Liver (tissue), 9 donors: ENCODE measurements around the gene BLOC1S2. TPM values are rescaled to one million over a fixed set of nuclear protein-coding genes. Genes with fewer than 3 reads are reported as not detected.

Source experiments
- DNase-seq: peaks from one replicate; pipeline ENCODE4 v3.0.0-alpha.2; 2017; ENCODE audit warnings: low spot score
- H3K27ac ChIP-seq, 2 donors: one replicate each; pipeline ENCODE4 v1.7.0; 2013; ENCODE audit warnings: inconsistent platforms in 2 of 2, low read length in 2 of 2, control low read depth in 1 of 2, low read depth in 1 of 2, mild to moderate bottlenecking in 1 of 2
- H3K27me3 ChIP-seq, 4 donors: one replicate each; pipeline versions ENCODE4 v1.6.1 to v1.7.0; 2013; ENCODE audit warnings: low read length in 3 of 4, inconsistent platforms in 1 of 4, mild to moderate bottlenecking in 1 of 4, moderate library complexity in 1 of 4; ENCODE audit not compliant: control insufficient read depth in 4 of 4, insufficient read depth in 4 of 4
- H3K36me3 ChIP-seq, 4 donors: one replicate each; pipeline versions ENCODE4 v1.6.1 to v1.7.0; 2013; ENCODE audit warnings: low read length in 3 of 4, mild to moderate bottlenecking in 3 of 4, low read depth in 1 of 4, moderate library complexity in 1 of 4; ENCODE audit not compliant: control insufficient read depth in 4 of 4, insufficient read depth in 3 of 4
- H3K4me1 ChIP-seq, 4 donors: one replicate each; pipeline versions ENCODE4 v1.6.1 to v1.7.0; 2013; ENCODE audit warnings: low read length in 3 of 4, mild to moderate bottlenecking in 3 of 4, moderate library complexity in 1 of 4; ENCODE audit not compliant: control insufficient read depth in 4 of 4, insufficient read depth in 4 of 4
- H3K4me3 ChIP-seq, 3 donors: one replicate each; pipeline versions ENCODE4 v1.6.1 to v1.7.0; 2013; ENCODE audit warnings: low read length in 3 of 3, control low read depth in 1 of 3, low read depth in 1 of 3, mild to moderate bottlenecking in 1 of 3
- H3K9ac ChIP-seq, 2 donors: one replicate each; pipeline ENCODE4 v1.7.0; 2013; ENCODE audit warnings: low read length in 2 of 2, mild to moderate bottlenecking in 2 of 2, moderate library complexity in 2 of 2, control low read depth in 1 of 2, low read depth in 1 of 2
- H3K9me3 ChIP-seq, 4 donors: one replicate each; pipeline versions ENCODE4 v1.6.1 to v1.7.0; 2013; ENCODE audit warnings: low read length in 3 of 4; ENCODE audit not compliant: control insufficient read depth in 4 of 4
- ATF3 ChIP-seq: IDR thresholded peaks from 2 replicates; pipeline ENCODE4 v1.6.1; 2016; ENCODE audit warnings: antibody characterized with exemption
- EGR1 ChIP-seq, 2 donors: IDR thresholded peaks; 2 replicates each; pipeline ENCODE4 v1.6.1; 2016 to 2018; ENCODE audit warnings: antibody characterized with exemption in 2 of 2, low read depth in 2 of 2
- FOXA2 ChIP-seq: IDR thresholded peaks from 2 replicates; pipeline ENCODE4 v1.6.1; 2016; ENCODE audit warnings: antibody characterized with exemption
- JUND ChIP-seq, 2 donors: IDR thresholded peaks; 2 replicates each; pipeline ENCODE4 v1.6.1; 2016; ENCODE audit warnings: antibody characterized with exemption in 2 of 2
- NR2F2 ChIP-seq: IDR thresholded peaks from 2 replicates; pipeline ENCODE4 v1.6.1; 2016; ENCODE audit warnings: antibody characterized with exemption
- RXRA ChIP-seq, 2 donors: IDR thresholded peaks; 2 replicates each; pipeline ENCODE4 v1.6.1; 2017 to 2018; ENCODE audit warnings: antibody characterized with exemption in 2 of 2, mild to moderate bottlenecking in 1 of 2
- TAF1 ChIP-seq: conservative IDR thresholded peaks from 2 replicates; pipeline ENCODE4 v1.6.1; 2016; ENCODE audit warnings: antibody characterized with exemption, mild to moderate bottlenecking
- WGBS: extraction: QIAGEN DNeasy Blood & Tissue Kit; methylation state at CpG from one replicate; pipeline ENCODE4 v1.1.7; 2013; 5-methylcytosine and 5-hydroxymethylcytosine counted together
- polyA plus RNA-seq, 2 donors: library from polyadenylated mRNA; stranded (reverse) in 1 of 2; unstranded in 1 of 2; fragments of 200-250 nt in 1 of 2; fragments of >200 nt in 1 of 2; fragmentation: Nextera tagmentation in 1 of 2; extraction: Ambion mirVana in 1 of 2; gene quantifications; one replicate each; pipeline versions ENCODE4 v1.2.1 to v1.2.3, GENCODE V29; 2013 to 2015
- total RNA-seq, 2 donors: library from RNA; depleted of rRNA; stranded (reverse); fragments of >200 nt; gene quantifications; one replicate each; pipeline ENCODE4 v1.2.3, GENCODE V29; 2014
- TF ChIP-seq, protein P1 (sequence below): IDR thresholded peaks from 2 replicates; pipeline ENCODE4 v1.6.1; 2016; ENCODE audit warnings: antibody characterized with exemption, mild to moderate bottlenecking
- donor health status: healthy.
- donor health status: healthy.
- donor health status: healthy.
- donor health status: healthy.
- donor health status: healthy.

The BLOC1S2 gene
- total and polyA plus RNA-seq, 4 donors, result 10.7 to 25.5 (median 22.0) TPM

DNA sequence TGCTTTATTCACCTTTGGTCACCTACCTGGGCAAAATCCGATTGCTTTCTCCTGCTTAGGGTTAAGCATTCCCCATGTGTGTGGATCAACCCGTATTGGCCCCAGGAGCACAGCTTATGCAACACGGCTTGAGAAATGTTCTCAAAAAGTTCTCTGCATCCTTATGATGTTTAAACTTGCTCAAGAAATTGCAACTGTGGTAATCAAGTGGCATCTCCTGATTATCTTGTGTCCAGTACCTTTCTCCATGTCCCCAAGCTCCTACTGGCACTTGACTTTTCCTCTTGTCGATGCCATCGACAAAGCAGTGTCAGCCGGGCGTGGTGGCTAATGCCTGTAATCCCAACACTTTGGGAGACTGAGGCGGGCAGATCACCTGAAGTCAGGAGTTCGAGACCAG lies 48.3 kb upstream of the BLOC1S2 start (continued):
- TF ChIP-seq, protein P1, sequence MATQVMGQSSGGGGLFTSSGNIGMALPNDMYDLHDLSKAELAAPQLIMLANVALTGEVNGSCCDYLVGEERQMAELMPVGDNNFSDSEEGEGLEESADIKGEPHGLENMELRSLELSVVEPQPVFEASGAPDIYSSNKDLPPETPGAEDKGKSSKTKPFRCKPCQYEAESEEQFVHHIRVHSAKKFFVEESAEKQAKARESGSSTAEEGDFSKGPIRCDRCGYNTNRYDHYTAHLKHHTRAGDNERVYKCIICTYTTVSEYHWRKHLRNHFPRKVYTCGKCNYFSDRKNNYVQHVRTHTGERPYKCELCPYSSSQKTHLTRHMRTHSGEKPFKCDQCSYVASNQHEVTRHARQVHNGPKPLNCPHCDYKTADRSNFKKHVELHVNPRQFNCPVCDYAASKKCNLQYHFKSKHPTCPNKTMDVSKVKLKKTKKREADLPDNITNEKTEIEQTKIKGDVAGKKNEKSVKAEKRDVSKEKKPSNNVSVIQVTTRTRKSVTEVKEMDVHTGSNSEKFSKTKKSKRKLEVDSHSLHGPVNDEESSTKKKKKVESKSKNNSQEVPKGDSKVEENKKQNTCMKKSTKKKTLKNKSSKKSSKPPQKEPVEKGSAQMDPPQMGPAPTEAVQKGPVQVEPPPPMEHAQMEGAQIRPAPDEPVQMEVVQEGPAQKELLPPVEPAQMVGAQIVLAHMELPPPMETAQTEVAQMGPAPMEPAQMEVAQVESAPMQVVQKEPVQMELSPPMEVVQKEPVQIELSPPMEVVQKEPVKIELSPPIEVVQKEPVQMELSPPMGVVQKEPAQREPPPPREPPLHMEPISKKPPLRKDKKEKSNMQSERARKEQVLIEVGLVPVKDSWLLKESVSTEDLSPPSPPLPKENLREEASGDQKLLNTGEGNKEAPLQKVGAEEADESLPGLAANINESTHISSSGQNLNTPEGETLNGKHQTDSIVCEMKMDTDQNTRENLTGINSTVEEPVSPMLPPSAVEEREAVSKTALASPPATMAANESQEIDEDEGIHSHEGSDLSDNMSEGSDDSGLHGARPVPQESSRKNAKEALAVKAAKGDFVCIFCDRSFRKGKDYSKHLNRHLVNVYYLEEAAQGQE, result no peak

- WGBS, result 92% methylated on average over 2 of the region's 2 CpGs
These were observed 47.4 kb upstream of the BLOC1S2 start for GRCh38 chr10:100333661-100334440.

GRCh38 chr10:100333106-100333505 lies 46.6 kb upstream of the BLOC1S2 start:
- Histone ChIP-seq H3K36me3 (no peaks in the 10 kb centered on the region), H3K9me3 (no peaks in the 10 kb centered on the region), H3K27ac (no peak overlapping the region), H3K4me3 (no peak overlapping the region), H3K9ac (no peak overlapping the region), H3K27me3 (no peaks in the 10 kb centered on the region), H3K4me1 (no peaks in the 10 kb centered on the region)
- DNase-seq, result no peak
- no peak for TF ChIP-seq EGR1 (IDR thresholded peaks at IDR 0.05; ENCODE audit: low read depth in 2 of 2)
- TF ChIP-seq FOXA2, result no peak
- 73% methylated on average over 4 of the region's 4 CpGs for WGBS

More at GRCh38 chr10:100333661-100334440, 47.4 kb upstream of the BLOC1S2 start:
- H3K27me3 ChIP-seq, result no peaks in the 10 kb centered on the region
- H3K9ac ChIP-seq, result no peak overlapping the region
- H3K4me1 ChIP-seq, result peaks cover 0 to 2% (median under 1%) of the 10 kb centered on the region in 4 donors
- TF ChIP-seq ATF3, result no peak
- TF ChIP-seq NR2F2, result no peak
- TF ChIP-seq TAF1, result no peak
- TF ChIP-seq RXRA (IDR thresholded peaks at IDR 0.05), result no peak
- TF ChIP-seq, protein P1, result no peak
- no peak for TF ChIP-seq JUND (IDR thresholded peaks at IDR 0.05)
- no peak for TF ChIP-seq FOXA2
- H3K4me3 ChIP-seq, result no peak overlapping the region
- no peaks in the 10 kb centered on the region for H3K36me3 ChIP-seq
- no peak for DNase-seq
- H3K9me3 ChIP-seq, result no peaks in the 10 kb centered on the region
- H3K27ac ChIP-seq, result no peak overlapping the region
